ENCODE data around the gene GLOD5. TPM values are rescaled to one million over a fixed set of nuclear protein-coding genes. Genes with fewer than 3 reads are reported as not detected.

GLOD5 gene
- not detected for total RNA-seq
- not detected for polyA plus RNA-seq
- long read RNA-seq, donor 1: 0 reads
- long read RNA-seq, donor 2: 0 reads
- long read RNA-seq, donor 3, partial matches to known transcripts: 0 of 1 reads
- long read RNA-seq, donor 3, other reads (novel, unspliced or antisense): 1 of 1 reads

- DNase-seq: peak in 2 of 5 donors; percentile 19 to 34
These were observed at the start of gene GLOD5 for GRCh38 chrX:48761674-48762471. TSS of gene GLOD5 (plus strand) at chrX:48761747. CDS start at chrX:48761791, 44 bp downstream.

GRCh38 chrX:48711929-48712505, 49.5 kb upstream of the GLOD5 start:
- no peaks in the 10 kb centered on the region for H3K4me1 ChIP-seq (ENCODE audit: insufficient read depth)
- WGBS, 3 donors: 72 to 74% (median 73%) methylated on average over 6 to 7 of the region's 7 CpGs
- no peak overlapping the region for H3K4me3 ChIP-seq
- H3K36me3 ChIP-seq: no peaks in the 10 kb centered on the region
- no peaks in the 10 kb centered on the region for H3K9me3 ChIP-seq
- DNase-seq: no peak
- no peak for TF ChIP-seq POLR2A (IDR thresholded peaks at IDR 0.05)
- TF ChIP-seq CTCF (IDR thresholded peaks at IDR 0.05): no peak
- TF ChIP-seq EP300 (IDR thresholded peaks at IDR 0.05): no peak
- intact Hi-C loops (cut with DNase I): no loop called here
- H3K27me3 ChIP-seq: no peaks in the 10 kb centered on the region
- no peak overlapping the region for H3K27ac ChIP-seq

More at GRCh38 chrX:48761674-48762471, at the start of gene GLOD5:
- H3K27me3 ChIP-seq: no peaks in the 10 kb centered on the region
- H3K4me3 ChIP-seq: no peak within 1 kb of the TSS
- intact Hi-C loops (cut with DNase I): no loop called here
- H3K4me1 ChIP-seq (ENCODE audit: insufficient read depth): no peaks in the 10 kb centered on the region
- no peaks in the 10 kb centered on the region for H3K9me3 ChIP-seq
- no peak for TF ChIP-seq EP300 (IDR thresholded peaks at IDR 0.05)
- TF ChIP-seq CTCF (IDR thresholded peaks at IDR 0.05): no peak
- no peak for TF ChIP-seq POLR2A (IDR thresholded peaks at IDR 0.05)
- H3K36me3 ChIP-seq: no peaks in the 10 kb centered on the region
- 37 to 51% (median 41%) methylated on average over 12 of the region's 12 CpGs for WGBS, 3 donors
- H3K27ac ChIP-seq: no peak within 1 kb of the TSS

DNA sequence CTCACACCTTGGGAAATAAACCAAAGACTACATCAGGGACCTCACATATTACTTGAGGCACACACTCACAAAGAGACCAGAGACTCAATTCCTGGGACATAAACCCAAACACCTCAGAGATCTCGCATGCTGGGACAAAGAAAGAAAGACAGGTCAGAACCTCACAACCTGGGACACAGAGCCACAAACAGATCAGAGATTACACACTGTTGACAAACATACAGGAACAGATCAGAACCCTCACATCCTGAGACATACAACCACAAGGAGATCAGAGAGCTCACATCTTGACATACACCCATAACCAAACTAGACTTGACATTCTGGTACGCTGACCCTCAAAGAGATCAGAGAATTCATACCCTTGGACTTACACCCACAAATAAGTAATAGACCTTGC, 47.7 kb upstream of the GLOD5 start:
- TF ChIP-seq CTCF (IDR thresholded peaks at IDR 0.05) (no peak), POLR2A (IDR thresholded peaks at IDR 0.05) (no peak), EP300 (IDR thresholded peaks at IDR 0.05) (no peak)
- 79 to 89% (median 84%) methylated on average over 2 of the region's 2 CpGs for WGBS, 3 donors

GRCh38 chrX:48714573-48714972, 47.0 kb upstream of the GLOD5 start:
- Histone ChIP-seq H3K36me3 (no peaks in the 10 kb centered on the region), H3K27me3 (no peaks in the 10 kb centered on the region), H3K27ac (no peak overlapping the region), H3K4me3 (no peak overlapping the region), H3K9me3 (no peaks in the 10 kb centered on the region), H3K4me1 (ENCODE audit: insufficient read depth) (no peaks in the 10 kb centered on the region)
- intact Hi-C loops (cut with DNase I): no loop called here
- DNase-seq: no peak
- 56 to 58% (median 57%) methylated on average over 5 of the region's 5 CpGs for whole genome bisulfite sequencing, 3 donors
- TF ChIP-seq EP300 (IDR thresholded peaks at IDR 0.05): no peak
- no peak for TF ChIP-seq CTCF (IDR thresholded peaks at IDR 0.05)
- TF ChIP-seq POLR2A (IDR thresholded peaks at IDR 0.05): no peak

More for the DNA sequence above, 47.7 kb upstream of the GLOD5 start:
- Histone ChIP-seq H3K27me3 (no peaks in the 10 kb centered on the region), H3K9me3 (no peaks in the 10 kb centered on the region), H3K4me1 (ENCODE audit: insufficient read depth) (no peaks in the 10 kb centered on the region), H3K4me3 (no peak overlapping the region), H3K27ac (no peak overlapping the region), H3K36me3 (no peaks in the 10 kb centered on the region)
- no peak for DNase-seq
- intact Hi-C loops (cut with DNase I): no loop called here

All from ovary (tissue), 10 donors.